Erythroblast (primary cell): Measurements from ENCODE around the gene HOATZ.

Experiments
- GATA1 ChIP-seq: IDR thresholded peaks from 2 replicates; pipeline ENCODE4 v1.6.1; 2011; ENCODE audit warnings: low read depth, mild to moderate bottlenecking, control low read depth, low read length, moderate library complexity
- POLR2A ChIP-seq: IDR thresholded peaks from 2 replicates; pipeline ENCODE4 v1.6.1; 2011; ENCODE audit warnings: mild to moderate bottlenecking, low read length

GRCh38 chr11:111582163-111582562, 67.6 kb downstream of the HOATZ start:
- TF ChIP-seq POLR2A = no peak
- TF ChIP-seq GATA1 = no peak
